ENCODE measurements around the gene RTN1. TPM values are rescaled to one million over a fixed set of nuclear protein-coding genes. Genes with fewer than 3 reads are reported as not detected.

RTN1 gene
- total and polyA plus RNA-seq, 12 donors, result 2.9 to 19.7 (median 7.6) TPM

GRCh38 chr14:59566725-59567124, 303.9 kb downstream of the RTN1 start:
- TF ChIP-seq CTCF (IDR thresholded peaks at IDR 0.05), result no peak
- no peak for TF ChIP-seq POLR2A (IDR thresholded peaks at IDR 0.05)
- WGBS, 4 donors, result 77 to 88% (median 83%) methylated on average over 3 of the region's 3 CpGs
- no peak for DNase-seq
- intact Hi-C loops (cut with DNase I), result no loop called here
- Histone ChIP-seq H3K9me3 (replicated peaks in 1 of 3) (peaks cover 0 to 5% (median 0%) of the 10 kb centered on the region in 3 donors), H3K4me1 (replicated peaks in 1 of 2) (no peaks in the 10 kb centered on the region), H3K36me3 (replicated peaks in 1 of 2) (no peaks in the 10 kb centered on the region), H3K27ac (no peak overlapping the region), H3K4me3 (no peak overlapping the region), H3K27me3 (peaks cover 4% of the 10 kb centered on the region)

DNA sequence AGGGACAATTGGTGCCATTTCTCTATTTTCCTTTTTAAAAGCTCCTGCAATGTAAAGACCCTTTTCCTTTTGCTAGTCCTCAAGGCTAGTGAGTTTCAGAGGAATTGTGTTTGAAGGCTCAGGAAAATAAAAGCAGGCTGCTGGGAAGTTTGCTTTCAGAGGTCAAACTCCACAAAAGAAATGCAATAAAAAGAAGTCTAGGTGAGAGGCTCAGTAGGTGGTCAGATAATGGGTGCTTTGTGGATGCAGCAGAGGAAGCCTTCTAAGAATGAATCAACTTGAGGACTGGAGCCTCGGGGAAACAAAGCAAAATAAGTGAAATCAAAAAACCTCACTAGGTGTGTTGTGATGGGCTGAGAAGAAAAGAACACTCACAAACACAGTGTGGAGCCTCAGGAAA, 304.3 kb downstream of the RTN1 start:
- TF ChIP-seq CTCF (IDR thresholded peaks at IDR 0.05) (no peak), POLR2A (IDR thresholded peaks at IDR 0.05) (no peak)
- WGBS, 4 donors, result 40 to 67% (median 59%) methylated on average over 1 of the region's 1 CpG
- Histone ChIP-seq H3K4me1 (replicated peaks in 1 of 2) (no peaks in the 10 kb centered on the region), H3K27me3 (peaks cover 4% of the 10 kb centered on the region), H3K4me3 (no peak overlapping the region), H3K9me3 (replicated peaks in 1 of 3) (peaks cover 0 to 5% (median 0%) of the 10 kb centered on the region in 3 donors), H3K36me3 (replicated peaks in 1 of 2) (no peaks in the 10 kb centered on the region), H3K27ac (no peak overlapping the region)
- no peak for DNase-seq
- intact Hi-C loops (cut with DNase I), result no loop called here

DNA sequence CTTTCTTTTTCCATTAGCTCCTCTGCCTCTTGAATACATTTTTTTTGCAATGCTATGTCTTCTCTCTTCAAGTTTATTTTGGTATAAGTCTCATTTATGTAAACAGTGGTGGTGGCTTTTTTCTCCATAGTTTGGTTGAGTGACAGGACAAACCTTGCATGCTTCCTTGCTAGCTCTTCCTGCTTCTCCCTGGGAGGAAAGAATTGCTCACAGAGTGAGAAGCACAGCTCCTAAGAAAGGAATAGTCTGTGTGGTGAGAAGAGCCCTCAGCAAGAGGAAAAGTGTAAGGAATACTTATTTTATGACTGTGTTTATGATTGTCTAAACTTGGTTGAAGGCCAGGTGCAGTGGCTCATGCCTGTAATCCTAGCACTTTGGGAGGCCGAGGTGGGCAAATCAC, 305.5 kb downstream of the RTN1 start:
- TF ChIP-seq POLR2A (IDR thresholded peaks at IDR 0.05) (no peak), CTCF (IDR thresholded peaks at IDR 0.05) (no peak)
- no peak for DNase-seq
- intact Hi-C loops (cut with DNase I), result no loop called here
- H3K36me3 ChIP-seq (replicated peaks in 1 of 2), result no peaks in the 10 kb centered on the region
- WGBS, 4 donors, result 79 to 95% (median 88%) methylated on average over 1 of the region's 1 CpG
- H3K27me3 ChIP-seq, result peaks cover 4% of the 10 kb centered on the region
- no peaks in the 10 kb centered on the region for H3K4me1 ChIP-seq (replicated peaks in 1 of 2)
- no peak overlapping the region for H3K27ac ChIP-seq
- H3K4me3 ChIP-seq, result no peak overlapping the region
- H3K9me3 ChIP-seq (replicated peaks in 1 of 3), result peaks cover 0 to 5% (median 0%) of the 10 kb centered on the region in 3 donors

DNA sequence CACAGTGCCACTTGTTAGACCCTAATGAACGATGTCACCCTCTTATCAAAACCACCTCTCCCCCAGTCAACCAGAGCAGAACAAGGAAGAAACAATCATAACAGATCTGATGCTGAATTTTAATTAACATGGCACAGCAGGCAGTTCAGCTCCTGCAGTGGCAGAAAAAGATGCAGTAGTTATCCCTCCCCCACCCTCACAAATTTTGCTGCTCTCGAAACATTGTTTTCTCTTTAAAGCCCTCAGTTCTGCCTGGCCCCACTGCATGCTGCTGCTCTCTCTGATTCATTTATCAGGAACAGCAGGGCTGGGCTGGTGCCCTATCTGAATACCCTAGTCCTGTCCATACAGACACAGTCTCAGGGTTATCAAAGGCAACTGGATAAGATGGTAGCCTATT, 306.2 kb downstream of the RTN1 start:
- intact Hi-C loops (cut with DNase I), result no loop called here
- H3K4me3 ChIP-seq, result no peak overlapping the region
- H3K9me3 ChIP-seq (replicated peaks in 1 of 3), result peaks cover 0 to 5% (median 0%) of the 10 kb centered on the region in 3 donors
- H3K27ac ChIP-seq, result no peak overlapping the region
- peaks cover 4% of the 10 kb centered on the region for H3K27me3 ChIP-seq
- TF ChIP-seq POLR2A (IDR thresholded peaks at IDR 0.05) (no peak), CTCF (IDR thresholded peaks at IDR 0.05) (no peak)
- no peak for DNase-seq
- H3K4me1 ChIP-seq (replicated peaks in 1 of 2), result no peaks in the 10 kb centered on the region
- WGBS, 4 donors, result 18 to 31% (median 28%) methylated on average over 2 of the region's 2 CpGs
- no peaks in the 10 kb centered on the region for H3K36me3 ChIP-seq (replicated peaks in 1 of 2)

Measured in adrenal gland (tissue), 12 donors.